HFF-Myc (cell line): ENCODE data around the gene SAMM50.

Source experiments
- DNase-seq: peaks from one replicate; pipeline ENCODE4 v3.0.0-alpha.2; 2011; ENCODE audit warnings: low read depth; ENCODE audit errors: extremely low read depth
- H3K4me3 ChIP-seq: replicated peaks from 2 replicates; pipeline ENCODE4 v1.5.1; 2011; ENCODE audit warnings: low read depth, mild to moderate bottlenecking, control low read depth, low read length
- CTCF ChIP-seq: IDR thresholded peaks from 2 replicates; pipeline ENCODE4 v1.5.1; 2012; ENCODE audit warnings: mild to moderate bottlenecking, low read depth, low read length, control low read depth; ENCODE audit errors: missing control alignments

The SAMM50 gene

GRCh38 chr22:43994006-43994405, 38.8 kb downstream of the SAMM50 start:
- no peak overlapping the region for H3K4me3 ChIP-seq
- no peak for TF ChIP-seq CTCF
- DNase-seq = no peak

DNA sequence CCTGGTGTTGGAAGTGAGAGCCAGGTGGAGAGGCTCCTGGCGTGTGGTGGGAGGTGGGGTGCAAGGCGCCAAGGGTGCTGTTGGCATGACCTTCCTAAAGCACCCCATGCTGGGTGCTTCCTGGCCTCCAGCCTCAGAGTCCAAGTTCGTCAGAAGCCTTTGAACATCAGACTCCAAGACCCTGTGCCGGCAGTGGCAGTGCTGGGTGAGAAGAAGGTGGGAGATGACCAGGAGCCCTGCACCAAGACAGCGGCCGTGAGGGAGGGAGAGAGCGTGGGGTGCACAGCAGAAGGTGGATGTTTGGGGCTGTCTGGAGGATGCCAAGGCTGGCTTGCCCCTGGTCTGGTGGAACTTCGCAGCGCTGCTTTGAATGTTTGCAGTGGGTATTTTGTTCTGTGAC, 39.2 kb downstream of the SAMM50 start:
- TF ChIP-seq CTCF = no peak
- H3K4me3 ChIP-seq = no peak overlapping the region
- DNase-seq = no peak

GRCh38 chr22:43995057-43995685, 39.9 kb downstream of the SAMM50 start:
- TF ChIP-seq CTCF = no peak
- no peak for DNase-seq
- no peak overlapping the region for H3K4me3 ChIP-seq

- TF ChIP-seq CTCF = no peak
- no peak for DNase-seq
- H3K4me3 ChIP-seq = no peak overlapping the region
Measured at GRCh38 chr22:43995798-43996169, 40.5 kb downstream of the SAMM50 start.

- no peak for DNase-seq
- TF ChIP-seq CTCF = no peak
- H3K4me3 ChIP-seq = no peak overlapping the region
Measured at GRCh38 chr22:43996170-43996980, 41.1 kb downstream of the SAMM50 start.

DNA sequence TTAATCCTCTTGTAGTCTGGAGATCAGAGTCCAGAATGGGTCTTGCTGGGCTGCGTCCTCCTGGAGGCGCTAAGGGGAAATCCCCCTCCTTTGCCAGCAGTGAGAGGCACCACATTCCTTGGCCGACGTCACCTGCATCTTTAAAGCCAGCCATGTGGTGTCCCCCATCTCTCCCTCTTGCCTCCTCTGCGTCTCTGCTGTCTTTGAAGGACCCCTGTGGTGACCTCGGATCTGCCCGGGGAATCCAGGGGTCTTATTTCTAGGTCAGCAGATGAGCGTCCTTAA, 41.7 kb downstream of the SAMM50 start:
- no peak overlapping the region for H3K4me3 ChIP-seq
- DNase-seq = no peak

More for the DNA sequence above, 41.7 kb downstream of the SAMM50 start:
- TF ChIP-seq CTCF = no peak
